Bronchial epithelial cell (primary cell): Measurements from ENCODE around the gene ARHGAP42. TPM values are rescaled to one million over a fixed set of nuclear protein-coding genes. Genes with fewer than 3 reads are reported as not detected.
A peak's percentile ranks its signal among the peaks of the same experiment; 100 is the strongest.

Experiments used
- DNase-seq: peaks from one replicate; pipeline ENCODE4 v3.0.0-alpha.2; 2010; ENCODE audit warnings: low read depth
- FAIRE-seq: peaks from 2 replicates; lab custom pipeline; 2011; peaks lifted over from hg19 to GRCh38; lab: Jason Lieb, UNC
- H3K27me3 ChIP-seq: 2 replicates; pipeline ENCODE4 v1.5.1; 2011; ENCODE audit warnings: low read length; ENCODE audit not compliant: control insufficient read depth, insufficient read depth
- H3K36me3 ChIP-seq: 2 replicates; pipeline ENCODE4 v1.5.1; 2011; ENCODE audit warnings: low read length; ENCODE audit not compliant: control insufficient read depth, insufficient read depth
- H3K4me3 ChIP-seq: 2 replicates; pipeline ENCODE4 v1.5.1; 2011; ENCODE audit warnings: mild to moderate bottlenecking, low read depth, low read length, control low read depth
- CTCF ChIP-seq: IDR thresholded peaks from 2 replicates; pipeline ENCODE4 v1.5.1; 2011; ENCODE audit warnings: mild to moderate bottlenecking, moderate library complexity, low read length, control low read depth, inconsistent platforms; ENCODE audit not compliant: insufficient read depth, severe bottlenecking
- total RNA-seq: library from RNA; depleted of rRNA; stranded (reverse); fragments of >200 nt; gene quantifications from 2 replicates; pipeline ENCODE4 v1.2.1, GENCODE V29; 2014

The ARHGAP42 gene
- total RNA-seq, 1 donor from 2014 or later = 5.3 TPM

GRCh38 chr11:100923555-100923954, 236.5 kb downstream of the ARHGAP42 start:
- Histone ChIP-seq H3K36me3 (no peaks in the 10 kb centered on the region), H3K4me3 (no peak overlapping the region), H3K27me3 (no peaks in the 10 kb centered on the region)
- FAIRE-seq (no peak), DNase-seq (no peak)
- no peak for TF ChIP-seq CTCF

- FAIRE-seq = no peak
- Histone ChIP-seq H3K27me3 (no peaks in the 10 kb centered on the region), H3K4me3 (no peak overlapping the region), H3K36me3 (no peaks in the 10 kb centered on the region)
- peak; percentile 69 for DNase-seq
- no peak for TF ChIP-seq CTCF
These were observed 238.8 kb downstream of the ARHGAP42 start for GRCh38 chr11:100925935-100926334.

GRCh38 chr11:100927579-100927978, 240.5 kb downstream of the ARHGAP42 start:
- Histone ChIP-seq H3K36me3 (no peaks in the 10 kb centered on the region), H3K27me3 (no peaks in the 10 kb centered on the region), H3K4me3 (no peak overlapping the region)
- FAIRE-seq (no peak), DNase-seq (no peak)
- TF ChIP-seq CTCF = no peak

- Histone ChIP-seq H3K36me3 (no peaks in the 10 kb centered on the region), H3K27me3 (no peaks in the 10 kb centered on the region), H3K4me3 (no peak overlapping the region)
- DNase-seq = peak; percentile 11
- FAIRE-seq = no peak
- TF ChIP-seq CTCF = no peak
These were observed 241.3 kb downstream of the ARHGAP42 start for GRCh38 chr11:100928426-100928825.

GRCh38 chr11:100929377-100929776, 242.3 kb downstream of the ARHGAP42 start:
- no peak overlapping the region for H3K4me3 ChIP-seq
- no peak for FAIRE-seq
- no peaks in the 10 kb centered on the region for H3K27me3 ChIP-seq
- no peaks in the 10 kb centered on the region for H3K36me3 ChIP-seq
- no peak for TF ChIP-seq CTCF
- DNase-seq = peak; percentile 65

GRCh38 chr11:100930185-100930778, 243.2 kb downstream of the ARHGAP42 start:
- FAIRE-seq (no peak), DNase-seq (peak; percentile 65)
- TF ChIP-seq CTCF = peak; percentile 40
- no peaks in the 10 kb centered on the region for H3K27me3 ChIP-seq
- no peak overlapping the region for H3K4me3 ChIP-seq
- H3K36me3 ChIP-seq = no peaks in the 10 kb centered on the region
